K562 (cell line): Measurements from ENCODE around the gene DKKL1. TPM values are rescaled to one million over a fixed set of nuclear protein-coding genes. Genes with fewer than 3 reads are reported as not detected.

Source experiments
- BCL6 ChIP-seq: fragments of 250-450 bp; sonication (Bioruptor Pico); IDR thresholded peaks from 2 replicates; pipeline ENCODE4 v1.4.0; 2020
- CBFA2T3 ChIP-seq: fragments of 450-650 bp; IDR thresholded peaks from 2 replicates; pipeline ENCODE4 v1.6.1; 2017
- CCAR2 ChIP-seq: fragments of 200-400 bp; formaldehyde crosslinking; IDR thresholded peaks from 2 replicates; pipeline ENCODE4 v1.6.1; 2017; ENCODE audit warnings: mild to moderate bottlenecking, low read depth, low read length
- CCNT2 ChIP-seq: IDR thresholded peaks from 2 replicates; pipeline ENCODE4 v1.6.1; 2011; ENCODE audit warnings: borderline replicate concordance, low read depth, mild to moderate bottlenecking, moderate library complexity, mixed read lengths, low read length; ENCODE audit not compliant: insufficient read length; ENCODE audit errors: extremely low read depth
- CTCFL ChIP-seq: IDR thresholded peaks from 2 replicates; pipeline ENCODE4 v1.6.1; 2011; ENCODE audit warnings: borderline replicate concordance, low read depth, mild to moderate bottlenecking, moderate library complexity, low read length; ENCODE audit not compliant: insufficient read depth, poor library complexity, severe bottlenecking
- EZH2 ChIP-seq: IDR thresholded peaks from 2 replicates; pipeline ENCODE4 v1.6.1; 2012; ENCODE audit warnings: low read depth, mild to moderate bottlenecking, inconsistent platforms, low read length, borderline replicate concordance
- RBBP5 ChIP-seq: fragments of 200-600 bp; sonication (generic); IDR thresholded peaks from 2 replicates; pipeline ENCODE4 v1.6.1; 2012; ENCODE audit warnings: borderline replicate concordance, mild to moderate bottlenecking, low read length, control low read depth, inconsistent platforms; ENCODE audit not compliant: insufficient read depth, poor library complexity, severe bottlenecking
- RHOXF2B ChIP-seq: fragments of 250-450 bp; sonication (Bioruptor Pico); conservative IDR thresholded peaks from 2 replicates; pipeline ENCODE4 v1.5.1; 2021
- TBP ChIP-seq: optimal IDR thresholded peaks from 2 replicates; pipeline ENCODE3; 2011; ENCODE audit warnings: low read depth, low read length, improper control_type of control experiment
- USF2 ChIP-seq: sonication (generic); formaldehyde crosslinking; IDR thresholded peaks from 2 replicates; pipeline ENCODE4 v1.5.0; 2020; ENCODE audit warnings: missing genetic modification reagents
- ZBED1 ChIP-seq: IDR thresholded peaks from 2 replicates; pipeline ENCODE4 v1.6.1; 2014
- ZBTB1 ChIP-seq: sonication (generic); formaldehyde crosslinking; IDR thresholded peaks from 2 replicates; pipeline ENCODE4 v1.8.1; 2023; ENCODE audit warnings: missing genetic modification reagents, low read depth, mild to moderate bottlenecking, borderline replicate concordance
- ZNF318 ChIP-seq, 2 experiments: fragments of 450-650 bp; IDR thresholded peaks; 2 replicates each; pipeline ENCODE4 v1.6.1; 2016; ENCODE audit warnings: mild to moderate bottlenecking in 2 of 2, borderline replicate concordance in 1 of 2, low read depth in 1 of 2, moderate library complexity in 1 of 2
- polyA plus RNA-seq, 8 experiments: library from polyadenylated mRNA; depleted of rRNA in 4 of 8; stranded (reverse) in 5 of 8; unstranded in 3 of 8; fragments of >200 nt; fragmentation: Nextera tagmentation in 2 of 8; fragmentation: Illumina TruSeq in 1 of 8; extraction: Ambion mirVana in 2 of 8; extraction: Trizol in 1 of 8; gene quantifications; 2 replicates each; pipeline versions ENCODE4 v1.2.1 to v1.2.3, GENCODE V29; 2011 to 2014; ENCODE audit warnings: inconsistent platforms in 1 of 8, missing spikeins in 1 of 8
- total RNA-seq, 7 experiments: library from RNA; depleted of rRNA in 6 of 7; stranded (reverse); fragments of >200 nt in 6 of 7; fragmentation: Illumina TruSeq in 2 of 7; extraction: Trizol in 2 of 7; gene quantifications; 2 replicates each; pipeline versions ENCODE4 v1.2.1 to v1.2.3, GENCODE V29; 2011 to 2021; ENCODE audit warnings: low replicate concordance in 1 of 7

The DKKL1 gene
- total and polyA plus RNA-seq, 9 of the 15 experiments (the other 6 are each of a cell fraction or from before 2014, with no cell fraction given): 0.15 to 1.7 (median 0.52) TPM

- TF ChIP-seq USF2 (CRISPR knock-in tag) (no peak), ZNF318 (IDR thresholded peaks at IDR 0.05; ENCODE audit: borderline replicate concordance in 1 of 2, low read depth in 1 of 2) (no peak), CCAR2 (no peak), TBP (no peak), CCNT2 (no peak), EZH2 (no peak), RHOXF2B (CRISPR knock-in tag) (no peak), CTCFL (peak; percentile 23), ZBED1 (no peak), RBBP5 (no peak), CBFA2T3 (no peak), ZBTB1 (CRISPR knock-in tag) (no peak), BCL6 (CRISPR knock-in tag) (no peak)
Observed at GRCh38 chr19:49391581-49392399, 28.1 kb downstream of the DKKL1 start (continued).
